CD1c-positive myeloid dendritic cell (primary cell): Measurements from ENCODE around the gene ZNF732.
A peak's percentile ranks its signal among the peaks of the same experiment; 100 is the strongest.
"Not testable (repeated sequence)": the region's sequence is repeated elsewhere in the genome, so short reads cannot be mapped to it uniquely, and the experiment has no call there.

Source experiments
- DNase-seq: peaks from one replicate; pipeline ENCODE4 v3.0.0-alpha.2; 2016; ENCODE audit errors: extremely low spot score

The ZNF732 gene

DNA sequence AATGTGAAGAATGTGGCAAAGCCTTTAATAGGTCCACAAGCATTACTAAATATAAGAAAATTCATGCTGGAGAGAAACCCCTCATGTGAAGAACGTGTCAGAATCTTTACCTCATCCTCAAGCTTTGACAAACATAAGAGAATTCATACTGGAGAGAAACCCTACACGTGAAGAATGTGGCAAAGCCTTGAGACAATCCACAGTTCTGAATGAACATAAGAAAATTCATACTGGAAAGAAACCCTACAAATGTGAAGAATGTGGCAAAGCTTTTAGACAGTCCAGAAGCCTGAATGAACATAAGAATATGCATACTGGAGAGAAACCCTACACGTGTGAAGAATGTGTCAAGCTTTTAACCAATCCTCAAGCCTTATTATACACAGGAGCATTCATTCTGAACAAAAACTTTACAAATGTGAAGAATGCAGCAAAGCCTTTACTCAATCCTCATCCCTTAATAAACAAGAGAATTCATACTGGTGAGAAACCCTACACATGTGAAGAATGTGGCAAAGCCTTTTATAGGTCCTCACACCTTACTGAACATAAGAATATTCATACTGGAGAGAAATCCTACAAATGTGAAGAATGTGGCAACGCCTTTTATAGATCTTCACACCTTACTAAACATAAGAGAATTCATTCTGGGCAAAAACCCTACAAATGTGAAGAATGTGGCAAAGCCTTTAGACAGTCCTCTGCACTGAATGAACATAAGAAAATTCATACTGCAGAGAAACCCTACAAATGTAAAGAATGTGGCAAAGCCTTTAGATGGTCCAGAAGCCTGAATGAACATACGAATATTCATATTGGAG is 51.1 kb downstream of the ZNF732 start:
- no peak for DNase-seq

DNA sequence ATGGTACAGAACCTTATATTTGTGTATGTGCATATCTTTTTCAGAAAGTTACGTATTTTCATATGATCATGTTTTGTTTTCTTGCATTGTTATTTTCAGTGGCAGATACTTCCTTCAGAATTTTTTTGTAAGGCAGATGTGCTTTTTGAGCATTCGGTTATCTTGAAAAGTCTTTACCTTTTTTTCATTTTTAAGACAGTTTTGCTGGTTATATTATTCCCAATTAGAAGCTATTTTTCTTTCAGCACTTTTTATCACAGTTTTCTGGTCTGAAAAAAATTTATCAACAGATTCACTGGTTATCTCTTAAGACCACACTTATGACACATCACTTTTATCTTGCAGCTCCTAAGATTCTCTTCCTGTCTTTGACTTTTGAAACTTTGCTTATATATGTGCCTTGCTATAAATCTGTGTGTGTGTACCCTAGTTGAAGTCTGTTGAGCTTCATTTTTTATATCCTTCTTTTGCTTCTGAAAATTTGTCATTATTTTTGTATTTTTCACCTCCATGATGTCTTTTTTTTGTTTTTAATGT is 53.1 kb downstream of the ZNF732 start:
- no peak for DNase-seq

DNA sequence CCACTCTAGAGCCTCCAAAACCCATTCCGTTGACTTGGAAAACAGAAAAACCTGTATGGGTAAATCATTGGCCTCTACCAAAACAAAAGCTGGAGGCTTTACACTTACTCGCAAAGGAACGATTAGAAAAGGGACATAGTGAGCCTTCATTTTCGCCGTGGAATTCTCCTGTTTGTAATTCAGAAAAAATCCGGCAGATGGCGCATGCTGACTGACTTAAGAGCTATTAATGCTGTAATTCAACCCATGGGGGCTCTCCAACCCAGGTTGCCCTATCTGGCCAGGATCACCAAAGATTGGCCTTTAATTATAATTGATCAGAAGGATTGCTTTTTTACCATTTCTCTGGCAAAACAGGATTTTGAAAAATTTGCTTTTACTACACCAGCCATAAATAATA is 60.8 kb downstream of the ZNF732 start:
- DNase-seq = peak; percentile 74

DNA sequence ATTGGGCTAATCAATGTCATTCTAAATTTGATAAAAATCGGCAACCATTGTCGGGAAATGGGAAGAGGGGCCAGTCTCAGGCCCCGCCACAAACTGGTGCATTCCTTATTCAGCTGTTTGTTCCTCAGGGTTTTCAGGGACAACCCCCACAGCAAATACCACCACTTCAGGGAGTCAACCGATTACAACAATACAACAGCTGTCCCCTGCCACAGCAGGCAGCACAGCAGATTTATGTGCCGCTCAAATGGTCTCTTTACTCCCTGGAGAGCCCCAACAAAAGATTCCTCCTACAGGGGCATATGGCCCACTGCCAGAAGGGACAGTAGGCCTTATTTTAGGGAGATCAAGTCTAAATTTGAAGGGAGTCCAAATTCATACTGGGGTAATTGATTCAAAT is 61.8 kb downstream of the ZNF732 start:
- no peak for DNase-seq

DNA sequence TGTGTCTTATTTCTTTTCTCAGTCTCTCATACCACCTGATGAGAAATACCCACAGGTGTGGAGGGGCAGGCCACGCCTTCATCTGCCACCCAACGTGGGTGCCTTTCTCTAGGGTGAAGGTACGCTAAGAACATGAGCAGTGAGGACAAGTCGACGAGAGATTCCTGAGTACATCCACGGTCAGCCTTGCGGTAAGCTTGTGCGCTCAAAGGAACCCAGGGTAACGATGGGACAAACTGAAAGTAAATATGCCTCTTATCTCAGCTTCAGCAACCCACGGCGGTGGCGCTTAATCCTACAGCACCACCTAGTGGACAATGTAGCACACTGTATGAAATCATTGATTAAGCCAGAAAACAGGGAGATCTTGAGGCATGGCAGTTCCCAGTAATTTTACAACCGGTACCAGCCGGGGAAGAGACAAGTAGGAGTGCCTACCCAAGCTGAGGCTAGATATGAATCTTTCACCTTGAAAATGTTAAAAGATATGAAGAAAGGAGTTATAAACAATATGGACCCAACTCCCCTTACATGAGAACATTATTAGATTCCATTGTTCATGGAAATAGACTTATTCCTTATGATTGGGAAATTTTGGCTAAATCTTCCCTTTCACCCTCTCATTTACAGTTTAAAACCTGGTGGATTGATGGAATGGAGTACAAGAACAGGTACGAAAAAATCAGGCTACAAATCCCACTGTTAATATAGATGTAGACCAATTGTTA is 63.0 kb downstream of the ZNF732 start:
- peak; percentile 91 for DNase-seq

DNA sequence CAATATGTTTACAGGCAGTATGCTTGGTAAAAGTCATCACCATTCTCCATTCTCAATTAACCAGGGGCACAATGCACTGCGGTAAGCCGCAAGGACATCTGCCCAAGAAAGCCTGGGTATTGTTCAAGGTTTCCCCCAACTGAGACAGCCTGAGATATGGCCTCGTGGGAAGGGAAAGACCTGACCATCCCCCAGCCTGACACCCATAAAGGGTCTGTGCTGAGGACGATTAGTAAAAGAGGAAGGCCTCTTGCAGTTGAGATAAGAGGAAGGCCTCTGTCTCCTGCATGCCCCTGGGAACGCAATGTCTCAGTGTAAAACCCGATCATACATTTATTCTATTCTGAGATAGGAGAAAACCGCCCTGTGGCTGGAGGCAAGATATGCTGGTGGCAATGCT is 63.9 kb downstream of the ZNF732 start:
- not testable (repeated sequence) for DNase-seq

DNA sequence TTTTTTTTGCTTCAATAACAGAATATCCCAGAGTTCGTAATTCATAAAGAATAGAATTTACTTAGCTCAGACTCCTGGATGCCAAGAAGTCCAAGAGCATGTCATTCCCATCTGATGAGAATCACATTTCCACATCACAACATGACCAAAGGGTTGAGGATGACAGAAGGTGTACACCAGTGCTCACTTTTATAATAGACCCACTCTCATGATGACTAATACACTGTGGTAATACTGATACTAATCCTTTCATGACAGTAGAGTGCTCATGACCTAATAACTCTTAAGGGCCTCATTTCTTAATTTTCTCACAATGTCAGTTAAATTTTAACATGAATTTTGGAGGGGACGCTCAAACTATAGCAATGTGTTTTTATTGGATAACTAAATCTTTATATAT is 69.2 kb downstream of the ZNF732 start:
- no peak for DNase-seq

DNA sequence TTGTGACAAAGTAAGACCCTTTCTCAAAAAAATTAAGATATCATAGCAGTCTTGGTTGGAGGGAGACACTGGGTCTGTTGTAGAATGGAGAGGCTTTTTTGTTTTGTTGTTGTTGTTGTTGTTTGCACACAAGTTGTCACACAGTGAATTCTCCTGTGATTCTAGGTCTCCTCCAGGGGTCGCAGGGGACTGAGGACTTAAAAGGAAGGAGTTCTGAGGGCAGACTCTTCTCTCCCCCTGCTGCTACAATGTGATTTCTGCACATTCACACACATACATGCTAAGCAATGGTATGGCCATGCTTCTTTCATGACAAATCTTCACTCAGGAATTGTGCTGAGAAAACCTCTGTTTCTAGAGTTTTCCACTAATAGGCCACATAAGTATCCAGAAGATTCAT is 71.1 kb downstream of the ZNF732 start:
- DNase-seq = no peak

DNA sequence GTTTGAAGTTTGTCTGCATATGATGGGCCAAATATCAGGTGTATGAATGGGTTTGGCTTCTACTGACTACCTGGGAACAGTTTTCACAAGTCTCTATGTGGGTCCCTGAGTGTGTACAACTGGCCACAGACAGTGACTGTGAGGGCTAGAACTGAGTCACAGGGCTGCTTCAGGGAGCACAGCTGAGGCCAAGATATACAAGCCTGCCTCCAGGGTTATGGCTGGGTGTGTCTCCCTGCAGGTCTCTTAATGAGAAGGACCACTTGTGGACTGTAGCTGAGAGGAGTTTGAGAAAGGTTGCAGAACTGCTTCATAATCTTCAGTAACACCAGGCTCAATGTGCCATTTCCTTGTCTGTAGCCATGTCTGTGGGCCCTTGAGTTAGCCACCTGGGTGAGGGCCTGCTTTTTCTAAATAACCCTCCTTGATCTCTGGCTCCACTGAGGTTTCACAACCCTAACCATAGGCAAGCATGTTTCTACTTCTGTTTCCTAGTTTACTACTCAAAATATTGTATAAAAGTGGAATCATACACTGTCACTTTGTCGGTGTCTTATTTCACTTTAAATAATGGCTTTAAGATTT is 81.3 kb downstream of the ZNF732 start:
- no peak for DNase-seq
